M059J (cell line): Measurements from ENCODE around the gene EPHB1. TPM values are rescaled to one million over a fixed set of nuclear protein-coding genes. Genes with fewer than 3 reads are reported as not detected.
"Not testable (repeated sequence)": the region's sequence is repeated elsewhere in the genome, so short reads cannot be mapped to it uniquely, and the experiment has no call there.

Experiments used
- DNase-seq: peaks from one replicate; pipeline ENCODE4 v3.0.0-alpha.2; 2012; ENCODE audit warnings: low read depth
- total RNA-seq: library from RNA; depleted of rRNA; stranded (reverse); fragments of >200 nt; shearing (Covaris generic); gene quantifications from 2 replicates; pipeline ENCODE4 v1.2.3, GENCODE V29; 2014

Gene EPHB1
- total RNA-seq, 1 experiment from 2014 or later = 1.0 TPM

GRCh38 chr3:135000465-135000864, 205.4 kb downstream of the EPHB1 start:
- no peak for DNase-seq

DNA sequence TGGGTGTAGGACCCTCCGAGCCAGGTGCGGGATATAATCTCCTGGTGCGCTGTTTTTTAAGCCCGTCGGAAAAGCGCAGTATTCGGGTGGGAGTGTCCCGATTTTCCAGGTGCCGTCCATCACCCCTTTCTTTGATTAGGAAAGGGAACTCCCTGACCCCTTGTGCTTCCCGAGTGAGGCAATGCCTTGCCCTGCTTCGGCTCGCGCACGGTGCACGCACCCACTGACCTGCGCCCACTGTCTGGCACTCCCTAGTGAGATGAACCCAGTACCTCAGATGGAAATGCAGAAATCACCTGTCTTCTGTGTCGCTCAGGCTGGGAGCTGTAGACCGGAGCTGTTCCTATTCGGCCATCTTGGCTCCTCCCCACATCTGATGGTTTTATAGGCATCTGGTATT, 210.6 kb downstream of the EPHB1 start:
- not testable (repeated sequence) for DNase-seq

DNA sequence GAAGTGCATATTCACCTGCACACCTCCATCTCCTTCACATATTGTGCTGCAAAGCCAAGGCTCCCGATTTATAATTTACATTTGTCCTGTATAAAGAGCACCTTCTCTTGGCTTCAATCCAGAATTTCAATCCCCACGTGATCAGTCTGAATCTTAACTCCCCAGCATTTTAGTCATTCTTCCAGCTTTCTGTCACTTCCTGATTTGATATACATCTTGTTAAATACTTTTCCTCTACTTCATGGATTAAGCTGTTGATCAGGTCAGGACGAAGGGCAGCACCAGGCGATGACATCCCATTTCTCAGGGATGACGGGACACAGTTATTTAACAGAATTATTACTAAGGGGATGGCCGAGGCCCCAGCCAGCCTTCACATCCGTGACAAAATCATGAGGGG, 212.5 kb downstream of the EPHB1 start:
- DNase-seq = peak; percentile 84

DNA sequence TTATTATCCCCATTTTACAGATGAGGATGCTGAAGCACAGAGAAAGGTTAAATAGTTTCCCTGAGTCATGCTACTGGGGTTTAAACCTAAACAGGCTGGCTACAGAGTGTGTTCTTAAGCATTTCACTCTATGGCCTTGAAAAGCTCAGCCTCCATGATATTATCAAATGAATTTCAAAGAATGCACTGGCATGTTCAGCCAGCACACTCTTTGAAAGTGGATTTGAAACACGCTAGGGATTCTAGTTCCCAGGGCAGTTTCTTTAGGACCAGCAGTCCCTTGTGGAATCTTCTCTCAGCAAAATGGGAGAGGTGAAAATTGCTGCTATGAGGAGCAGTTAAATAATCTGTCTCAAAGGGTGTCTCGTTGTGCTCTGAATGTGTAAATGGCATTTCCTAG, 213.3 kb downstream of the EPHB1 start:
- no peak for DNase-seq

DNA sequence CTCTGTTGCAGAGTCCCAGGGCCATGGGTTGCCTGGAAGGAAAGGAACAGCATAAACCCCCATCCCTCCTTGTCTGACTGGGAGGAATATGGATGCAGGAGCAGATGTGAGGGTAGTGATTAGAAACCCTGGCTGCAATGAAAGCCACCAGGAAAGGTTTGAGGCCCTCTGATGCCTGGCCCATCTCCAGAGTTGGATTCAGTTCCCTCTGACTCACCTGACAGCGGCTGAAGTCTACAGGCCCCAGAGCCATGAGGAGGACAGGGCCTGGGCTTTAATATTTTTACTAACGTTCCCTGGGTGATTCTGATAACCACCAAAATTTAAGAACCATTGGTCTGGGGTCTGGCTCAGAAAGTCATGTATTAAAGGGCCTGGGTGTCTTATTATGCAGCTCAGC, 214.0 kb downstream of the EPHB1 start:
- DNase-seq = peak; percentile 75

- DNase-seq = no peak
Measured at GRCh38 chr3:135012101-135012500, 217.0 kb downstream of the EPHB1 start.

DNA sequence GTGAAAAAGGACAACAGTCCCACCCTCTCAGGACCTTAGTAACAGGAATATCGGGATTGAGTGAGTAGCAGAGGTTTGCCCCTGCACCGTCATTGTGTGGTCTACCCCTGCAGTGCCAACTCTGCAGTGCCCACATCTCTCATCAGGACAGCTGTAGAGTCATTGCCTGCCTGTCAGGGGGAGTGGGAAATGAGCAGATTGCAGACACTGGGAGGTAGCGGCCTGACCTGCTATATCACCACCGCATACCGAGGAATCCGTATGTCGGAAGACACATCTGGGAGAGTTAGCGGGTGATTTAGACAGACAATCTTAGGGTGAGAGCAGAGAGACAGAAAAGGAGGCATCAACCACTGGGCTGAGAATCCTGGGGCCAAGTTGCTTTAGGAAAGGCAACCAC, 218.1 kb downstream of the EPHB1 start:
- DNase-seq = no peak

- DNase-seq = peak; percentile 47
Measured at GRCh38 chr3:135014566-135014965, 219.5 kb downstream of the EPHB1 start.

GRCh38 chr3:135017003-135017893, 222.2 kb downstream of the EPHB1 start:
- no peak for DNase-seq

GRCh38 chr3:135018149-135018923, 223.3 kb downstream of the EPHB1 start:
- DNase-seq = no peak

DNA sequence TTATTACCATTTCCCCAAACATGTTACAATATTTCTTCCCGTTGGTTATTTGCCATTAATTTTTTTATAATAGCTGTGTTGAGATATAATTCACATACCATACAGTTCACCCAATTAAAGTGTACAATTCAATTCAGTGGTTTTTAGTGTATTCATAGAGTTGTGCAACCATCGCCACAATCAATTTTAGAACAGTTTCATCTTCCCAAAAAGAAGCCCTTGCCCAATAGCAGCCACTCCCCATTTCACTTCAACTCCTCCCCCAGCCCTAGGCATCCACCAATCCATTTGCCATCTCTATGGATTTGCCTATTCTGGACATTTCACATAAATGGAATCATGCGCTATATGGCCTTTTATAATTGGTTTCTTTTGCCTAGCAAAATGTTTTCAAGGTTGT, 225.1 kb downstream of the EPHB1 start:
- DNase-seq = no peak

DNA sequence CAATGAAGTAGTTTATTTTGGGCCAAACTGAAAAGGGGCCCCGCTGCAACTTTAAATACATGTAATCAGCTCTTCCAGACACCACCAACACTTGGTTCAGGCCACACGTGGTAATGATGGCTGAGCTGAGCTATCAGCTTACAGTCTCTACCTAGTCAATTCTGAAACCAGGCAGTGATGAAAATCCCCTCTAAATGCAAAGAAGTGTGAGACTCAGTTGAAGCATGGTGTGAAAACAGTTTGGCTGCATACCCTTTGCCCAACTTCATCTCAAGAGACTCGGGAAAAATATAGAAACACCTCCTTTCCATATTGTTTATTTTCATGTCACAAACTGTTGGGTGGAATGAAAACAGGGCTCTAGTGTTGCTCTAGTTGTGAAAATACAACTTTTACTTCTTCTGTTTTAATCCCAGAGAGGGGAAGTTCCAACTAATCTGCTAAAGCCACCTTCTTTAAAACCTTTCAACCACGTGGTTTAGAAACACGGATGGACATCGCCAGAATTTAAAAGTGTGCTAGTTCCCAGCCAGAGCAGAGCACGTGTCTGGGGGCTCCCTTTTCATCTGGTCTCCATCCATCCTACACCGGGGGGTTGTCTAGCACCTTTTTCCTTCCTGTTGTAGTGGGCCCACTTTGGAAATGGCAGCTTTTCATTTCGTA, 229.1 kb downstream of the EPHB1 start:
- no peak for DNase-seq

DNA sequence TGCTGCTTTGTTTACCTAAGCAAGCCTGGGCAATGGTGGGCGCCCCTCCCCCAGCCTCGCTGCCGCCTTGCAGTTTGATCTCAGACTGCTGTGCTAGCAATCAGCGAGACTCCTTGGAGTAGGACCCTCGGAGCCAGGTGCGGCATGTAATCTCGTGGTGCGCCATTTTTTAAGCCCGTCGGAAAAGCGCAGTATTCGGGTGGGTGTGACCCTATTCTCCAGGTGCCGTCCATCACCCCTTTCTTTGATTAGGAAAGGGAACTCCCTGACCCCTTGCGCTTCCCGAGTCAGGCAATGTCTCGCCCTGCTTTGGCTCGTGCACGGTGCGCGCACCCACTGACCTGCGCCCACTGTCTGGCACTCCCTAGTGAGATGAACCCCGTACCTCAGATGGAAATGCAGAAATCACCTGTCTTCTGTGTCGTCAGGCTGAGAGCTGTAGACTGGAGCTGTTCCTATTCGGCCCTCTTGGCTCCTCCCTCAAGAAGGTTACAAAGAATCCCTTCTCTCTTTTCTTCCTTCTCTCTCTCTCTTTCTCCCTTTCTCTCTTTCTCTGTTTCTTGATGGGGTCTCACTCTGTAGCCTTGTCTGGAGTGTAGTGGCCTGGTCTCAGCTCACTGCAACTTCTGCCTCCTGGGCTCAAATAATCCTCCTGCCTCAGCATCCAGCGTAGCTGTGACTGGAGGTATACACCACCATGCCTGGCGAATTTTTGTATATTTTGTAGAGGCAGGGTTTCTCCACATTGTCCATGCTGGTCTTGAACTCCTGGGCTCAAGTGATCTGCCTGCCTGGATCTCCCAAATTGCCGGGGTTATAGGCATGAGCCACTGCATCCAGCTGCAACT, 235.9 kb downstream of the EPHB1 start:
- DNase-seq = not testable (repeated sequence)

- no peak for DNase-seq
Measured at GRCh38 chr3:135033737-135034136, 238.7 kb downstream of the EPHB1 start.

DNA sequence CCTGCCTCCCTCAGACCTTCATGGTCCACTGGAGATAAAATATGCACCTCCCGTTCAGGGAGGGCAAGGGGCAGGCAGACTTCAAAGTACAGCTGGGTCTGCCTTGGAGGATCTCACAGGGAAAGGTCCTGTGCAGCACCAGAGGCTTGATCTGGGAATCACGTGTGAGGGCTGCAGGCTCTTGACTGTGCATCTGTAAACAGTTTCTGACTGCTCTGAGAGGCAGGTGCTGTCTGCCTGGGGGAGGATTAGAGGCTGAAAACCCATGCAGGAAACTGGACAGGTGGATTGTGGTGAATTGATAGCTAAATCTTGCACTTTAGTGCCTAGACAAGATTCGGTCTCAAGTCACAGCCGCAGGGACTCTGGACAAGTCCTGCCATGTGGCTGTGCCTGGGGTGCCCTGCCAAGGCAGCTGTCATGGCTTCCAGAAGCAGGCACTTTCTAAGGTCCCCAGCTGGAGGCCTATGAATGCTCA, 239.3 kb downstream of the EPHB1 start:
- DNase-seq = no peak

DNA sequence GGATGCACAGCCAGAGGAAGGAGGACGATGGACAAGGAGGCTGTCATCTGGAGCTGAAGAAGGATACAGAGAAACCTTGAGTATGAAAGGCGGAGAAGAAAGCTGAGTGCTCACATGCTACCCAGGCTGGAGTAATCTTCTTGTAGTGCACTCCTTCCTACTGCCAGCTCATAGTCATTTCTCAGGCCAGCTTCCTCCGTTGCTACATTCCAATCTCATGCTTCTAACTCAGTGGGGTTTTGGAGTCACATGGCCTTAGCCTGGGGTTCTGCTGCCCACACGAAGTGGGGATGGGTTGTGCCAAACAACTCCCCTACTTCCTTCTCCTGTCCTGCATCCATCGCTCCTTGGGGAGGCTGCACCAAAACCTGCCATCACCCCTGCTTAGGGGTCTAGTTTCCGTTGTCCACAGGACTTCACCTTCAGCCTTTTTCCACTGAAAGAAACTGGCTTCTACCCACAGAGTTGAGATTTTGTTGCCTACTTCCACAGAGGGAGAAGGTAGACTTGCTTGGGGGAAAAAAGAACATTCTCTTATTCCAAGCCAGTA, 239.9 kb downstream of the EPHB1 start:
- DNase-seq = peak; percentile 54

DNA sequence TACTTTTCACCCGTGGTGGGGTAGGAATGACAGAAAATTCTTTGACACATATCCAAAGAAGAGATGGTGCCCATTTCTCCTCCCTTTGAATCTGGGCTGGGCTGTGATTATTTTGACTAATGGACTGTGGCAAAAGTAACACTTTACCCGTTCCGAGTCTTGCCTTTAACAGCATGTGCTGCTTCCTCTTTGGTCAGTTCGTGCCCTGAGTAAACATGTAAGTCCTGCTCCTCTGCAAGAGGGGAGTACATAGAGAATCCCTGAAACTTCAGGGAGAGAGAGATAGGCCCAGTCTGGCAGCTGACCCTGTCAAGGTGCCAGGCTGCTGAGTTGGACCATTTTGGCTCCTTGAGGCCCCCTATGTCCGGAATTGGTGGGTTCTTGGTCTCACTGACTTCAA, 243.1 kb downstream of the EPHB1 start:
- no peak for DNase-seq

DNA sequence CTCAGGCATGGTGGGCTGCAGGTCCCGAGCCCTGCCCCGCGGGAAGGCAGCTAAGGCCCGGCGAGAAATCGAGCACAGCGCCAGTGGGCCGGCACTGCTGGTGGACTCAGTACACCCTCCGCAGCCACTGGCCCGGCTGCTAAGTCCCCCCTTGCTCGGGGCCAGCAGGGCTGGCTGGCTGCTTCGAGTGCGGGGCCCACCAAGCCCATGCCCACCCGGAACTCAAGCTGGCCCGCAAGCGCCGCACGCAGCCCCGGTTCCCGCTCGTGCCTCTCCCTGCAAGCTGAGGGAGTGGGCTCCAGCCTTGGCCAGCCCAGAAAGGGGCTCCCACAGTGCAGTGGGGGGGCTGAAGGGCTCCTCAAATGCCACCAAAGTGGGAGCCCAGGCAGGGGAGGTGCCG, 244.5 kb downstream of the EPHB1 start:
- not testable (repeated sequence) for DNase-seq

DNA sequence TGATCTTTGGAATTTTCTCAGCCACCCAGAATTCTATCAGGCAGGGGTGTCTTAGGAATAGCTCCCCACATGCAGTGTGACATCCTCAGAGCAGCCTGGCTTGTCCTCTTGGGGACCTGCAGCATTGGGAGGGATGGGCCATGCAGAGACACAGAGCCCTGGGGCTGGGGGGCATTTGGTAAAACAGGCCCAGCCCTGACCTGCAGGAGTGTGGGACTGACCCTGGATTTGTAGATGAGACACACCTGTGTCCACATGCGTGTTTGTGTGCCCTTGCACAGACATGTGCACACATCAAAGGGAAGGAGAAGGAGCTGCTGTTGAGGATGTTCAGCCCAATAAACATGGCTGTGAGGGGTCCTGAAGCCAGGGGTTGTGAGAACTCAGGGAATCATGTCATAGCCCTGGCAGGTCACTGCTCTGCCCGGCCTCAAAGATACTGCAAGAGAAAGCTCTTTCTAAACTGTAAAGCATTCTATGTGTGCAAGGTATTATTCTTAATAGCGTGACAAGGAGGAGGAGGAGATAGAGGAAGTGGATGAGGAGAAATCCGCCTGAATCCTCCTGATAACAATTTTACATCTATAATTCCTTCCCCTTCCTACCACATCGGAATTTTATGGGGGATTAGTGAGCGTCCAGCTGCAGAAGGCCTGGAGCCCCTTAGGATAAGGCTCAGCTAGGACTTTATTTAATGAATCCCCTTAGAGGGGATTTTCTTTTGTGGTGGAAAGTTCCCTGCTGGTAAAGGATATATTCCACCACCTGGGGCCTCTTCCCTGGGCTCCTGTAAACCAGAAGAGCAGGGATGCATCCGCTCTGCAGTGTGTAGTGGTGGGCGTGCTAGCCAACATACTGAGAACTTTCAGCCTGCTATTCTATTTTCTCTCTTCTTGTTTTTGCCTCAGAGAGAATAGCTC, 245.5 kb downstream of the EPHB1 start:
- DNase-seq = no peak

- peak; percentile 64 for DNase-seq
Measured at GRCh38 chr3:135041601-135042000, 246.5 kb downstream of the EPHB1 start.
